ENCODE measurements around the gene SLC8A1. TPM values are rescaled to one million over a fixed set of nuclear protein-coding genes. Genes with fewer than 3 reads are reported as not detected.

The SLC8A1 gene
- polyA plus RNA-seq, 3 donors: 16.9 to 18.2 (median 18.0) TPM

DNA sequence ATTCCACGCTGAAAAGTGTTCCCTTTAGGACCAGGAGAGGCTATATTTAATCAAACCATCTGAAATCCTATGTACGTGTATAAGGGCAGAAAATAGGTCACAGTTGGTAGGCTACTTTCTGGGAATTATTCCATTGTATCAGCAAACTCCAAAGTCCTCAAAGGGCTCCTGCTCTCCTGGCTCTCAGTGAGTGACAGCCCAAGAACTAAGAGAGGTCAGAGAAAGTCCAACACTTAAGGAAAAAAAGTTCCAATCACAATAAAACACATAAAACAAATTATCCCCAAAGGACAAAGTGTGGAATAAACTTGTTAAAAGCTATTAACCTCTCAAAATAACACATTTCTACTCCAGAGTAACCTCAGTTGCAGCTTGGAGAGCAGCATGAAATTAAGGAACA is 183.3 kb downstream of the SLC8A1 start:
- WGBS (ENCODE audit: insufficient coverage): no CpG with 5 or more reads among the region's 2 CpGs
- H3K27me3 Mint-ChIP-seq (ENCODE audit: low read depth in 3 of 3): peaks cover 0 to 1% (median under 1%) of the 10 kb centered on the region in 3 donors
- Histone ChIP-seq H3K9me3 (replicated peaks in 1 of 2; ENCODE audit: control insufficient read depth in 1 of 2, insufficient read depth in 1 of 2, low read length in 2 of 2) (no peaks in the 10 kb centered on the region), H3K36me3 (replicated peaks in 1 of 2; ENCODE audit: control insufficient read depth in 1 of 2, insufficient read depth in 2 of 2, low read length in 2 of 2) (peaks cover 0 to 9% of the 10 kb centered on the region in 2 donors), H3K79me2 (ENCODE audit: insufficient read depth, low read length) (no peaks in the 10 kb centered on the region), H3K27ac (ENCODE audit: low read depth in 1 of 2, low read length in 2 of 2) (no peak overlapping the region), H3K27me3 (ENCODE audit: control insufficient read depth in 2 of 2, insufficient read depth in 2 of 2, low read length in 2 of 2) (no peaks in the 10 kb centered on the region), H3K4me2 (replicated peaks; ENCODE audit: extremely low read depth, low read length, poor library complexity, severe bottlenecking) (no peak overlapping the region), H2AFZ (ENCODE audit: insufficient read depth, low read depth, low read length, poor library complexity, severe bottlenecking) (no peak overlapping the region), H3K4me1 (ENCODE audit: control insufficient read depth in 1 of 2, insufficient read depth in 2 of 2, low read length in 2 of 2) (no peaks in the 10 kb centered on the region), H3K4me3 (replicated peaks in 1 of 3; ENCODE audit: low read depth in 2 of 3, low read length in 3 of 3) (no peak overlapping the region), H4K20me1 (ENCODE audit: insufficient read depth, low read length) (peaks cover 86% of the 10 kb centered on the region), H3K9ac (ENCODE audit: insufficient read depth, low read length, poor library complexity, severe bottlenecking) (no peak overlapping the region)
- TF ChIP-seq, protein P1, sequence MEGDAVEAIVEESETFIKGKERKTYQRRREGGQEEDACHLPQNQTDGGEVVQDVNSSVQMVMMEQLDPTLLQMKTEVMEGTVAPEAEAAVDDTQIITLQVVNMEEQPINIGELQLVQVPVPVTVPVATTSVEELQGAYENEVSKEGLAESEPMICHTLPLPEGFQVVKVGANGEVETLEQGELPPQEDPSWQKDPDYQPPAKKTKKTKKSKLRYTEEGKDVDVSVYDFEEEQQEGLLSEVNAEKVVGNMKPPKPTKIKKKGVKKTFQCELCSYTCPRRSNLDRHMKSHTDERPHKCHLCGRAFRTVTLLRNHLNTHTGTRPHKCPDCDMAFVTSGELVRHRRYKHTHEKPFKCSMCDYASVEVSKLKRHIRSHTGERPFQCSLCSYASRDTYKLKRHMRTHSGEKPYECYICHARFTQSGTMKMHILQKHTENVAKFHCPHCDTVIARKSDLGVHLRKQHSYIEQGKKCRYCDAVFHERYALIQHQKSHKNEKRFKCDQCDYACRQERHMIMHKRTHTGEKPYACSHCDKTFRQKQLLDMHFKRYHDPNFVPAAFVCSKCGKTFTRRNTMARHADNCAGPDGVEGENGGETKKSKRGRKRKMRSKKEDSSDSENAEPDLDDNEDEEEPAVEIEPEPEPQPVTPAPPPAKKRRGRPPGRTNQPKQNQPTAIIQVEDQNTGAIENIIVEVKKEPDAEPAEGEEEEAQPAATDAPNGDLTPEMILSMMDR (IDR thresholded peaks at IDR 0.05): no peak
- peaks cover 11 to 18% of the 10 kb centered on the region in 2 donors for H3K36me3 Mint-ChIP-seq
- peaks cover 0 to 3% (median 0%) of the 10 kb centered on the region in 7 donors for H3K9me3 Mint-ChIP-seq
- no peak overlapping the region for H3K4me3 Mint-ChIP-seq
- H3K27ac Mint-ChIP-seq: no peak overlapping the region
- intact Hi-C loops (cut with micrococcal nuclease): no loop called here
- no peaks in the 10 kb centered on the region for H3K4me1 Mint-ChIP-seq
- no peak for DNase-seq

DNA sequence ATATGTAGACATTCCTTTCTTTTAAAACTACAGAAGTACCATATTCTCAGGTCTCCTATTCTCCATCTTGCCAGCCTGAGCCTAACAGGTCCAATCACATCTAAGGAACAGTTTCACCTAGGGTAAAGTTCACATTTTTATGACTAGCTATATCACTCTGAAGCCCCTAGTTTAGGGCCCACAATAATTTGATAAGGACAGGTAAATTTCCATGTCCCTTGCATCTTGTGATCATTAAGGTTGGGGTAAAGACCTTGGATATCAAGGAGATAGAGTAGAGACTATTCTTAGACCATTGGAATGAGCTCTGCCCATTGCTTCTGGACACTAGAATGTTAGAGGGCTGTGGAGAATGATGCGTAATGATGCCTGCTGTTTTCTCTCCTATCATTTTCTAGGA is 185.7 kb downstream of the SLC8A1 start:
- no peaks in the 10 kb centered on the region for H3K27me3 ChIP-seq (ENCODE audit: control insufficient read depth in 2 of 2, insufficient read depth in 2 of 2, low read length in 2 of 2)
- H3K9me3 Mint-ChIP-seq: peaks cover 0 to 3% (median 0%) of the 10 kb centered on the region in 7 donors
- H3K4me2 ChIP-seq (replicated peaks; ENCODE audit: extremely low read depth, low read length, poor library complexity, severe bottlenecking): no peak overlapping the region
- H3K36me3 Mint-ChIP-seq: peaks cover 10 to 18% of the 10 kb centered on the region in 2 donors
- peaks cover 81% of the 10 kb centered on the region for H4K20me1 ChIP-seq (ENCODE audit: insufficient read depth, low read length)
- peaks cover 0 to 1% (median 1%) of the 10 kb centered on the region in 3 donors for H3K27me3 Mint-ChIP-seq (ENCODE audit: low read depth in 3 of 3)
- H3K79me2 ChIP-seq (ENCODE audit: insufficient read depth, low read length): peaks cover 8% of the 10 kb centered on the region
- intact Hi-C loops (cut with micrococcal nuclease): no loop called here
- H3K4me1 ChIP-seq (ENCODE audit: control insufficient read depth in 1 of 2, insufficient read depth in 2 of 2, low read length in 2 of 2): peaks cover 0 to 1% of the 10 kb centered on the region in 2 donors
- no peak overlapping the region for H3K27ac ChIP-seq (ENCODE audit: low read depth in 1 of 2, low read length in 2 of 2)
- 100% methylated on average over 1 of the region's 1 CpG for WGBS (ENCODE audit: insufficient coverage)
- no peaks in the 10 kb centered on the region for H3K9me3 ChIP-seq (replicated peaks in 1 of 2; ENCODE audit: control insufficient read depth in 1 of 2, insufficient read depth in 1 of 2, low read length in 2 of 2)
- H3K4me3 Mint-ChIP-seq: no peak overlapping the region
- no peak overlapping the region for H3K27ac Mint-ChIP-seq
- DNase-seq: no peak
- H2AFZ ChIP-seq (ENCODE audit: insufficient read depth, low read depth, low read length, poor library complexity, severe bottlenecking): no peak overlapping the region
- H3K36me3 ChIP-seq (replicated peaks in 1 of 2; ENCODE audit: control insufficient read depth in 1 of 2, insufficient read depth in 2 of 2, low read length in 2 of 2): peaks cover 0 to 15% of the 10 kb centered on the region in 2 donors
- H3K4me3 ChIP-seq (replicated peaks in 1 of 3; ENCODE audit: low read depth in 2 of 3, low read length in 3 of 3): no peak overlapping the region
- H3K4me1 Mint-ChIP-seq: peaks cover 4% of the 10 kb centered on the region
- no peak overlapping the region for H3K9ac ChIP-seq (ENCODE audit: insufficient read depth, low read length, poor library complexity, severe bottlenecking)
- TF ChIP-seq, protein P1 (IDR thresholded peaks at IDR 0.05): no peak

Data from CD14-positive monocyte (primary cell).